Measurements from ENCODE around the gene USP24.

DNA sequence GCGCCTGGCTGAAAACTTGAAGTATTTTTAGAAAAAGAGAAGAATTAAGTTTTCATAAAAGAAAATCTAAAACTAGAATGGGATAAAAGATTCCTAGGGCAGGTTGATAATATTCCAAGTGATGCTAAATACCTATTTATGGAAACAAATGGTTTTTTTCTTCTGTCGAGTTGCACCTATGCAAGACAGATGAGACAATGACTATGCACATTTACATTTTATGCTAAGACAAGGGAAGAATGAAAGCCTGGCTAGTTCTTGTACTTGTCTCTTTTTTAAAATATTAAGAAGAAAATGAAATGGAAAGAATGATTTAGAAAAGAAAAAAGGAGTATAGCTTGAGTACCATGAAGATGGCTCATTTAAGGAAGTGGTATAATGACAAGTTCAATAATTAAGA is 24.4 kb upstream of the USP24 start:
- TF ChIP-seq POLR2A (IDR thresholded peaks at IDR 0.05) (no peak), POLR2AphosphoS5 (IDR thresholded peaks at IDR 0.05; ENCODE audit: insufficient read depth in 1 of 2, low read depth in 1 of 2) (no peak)
- TF ChIP-seq, protein P1, sequence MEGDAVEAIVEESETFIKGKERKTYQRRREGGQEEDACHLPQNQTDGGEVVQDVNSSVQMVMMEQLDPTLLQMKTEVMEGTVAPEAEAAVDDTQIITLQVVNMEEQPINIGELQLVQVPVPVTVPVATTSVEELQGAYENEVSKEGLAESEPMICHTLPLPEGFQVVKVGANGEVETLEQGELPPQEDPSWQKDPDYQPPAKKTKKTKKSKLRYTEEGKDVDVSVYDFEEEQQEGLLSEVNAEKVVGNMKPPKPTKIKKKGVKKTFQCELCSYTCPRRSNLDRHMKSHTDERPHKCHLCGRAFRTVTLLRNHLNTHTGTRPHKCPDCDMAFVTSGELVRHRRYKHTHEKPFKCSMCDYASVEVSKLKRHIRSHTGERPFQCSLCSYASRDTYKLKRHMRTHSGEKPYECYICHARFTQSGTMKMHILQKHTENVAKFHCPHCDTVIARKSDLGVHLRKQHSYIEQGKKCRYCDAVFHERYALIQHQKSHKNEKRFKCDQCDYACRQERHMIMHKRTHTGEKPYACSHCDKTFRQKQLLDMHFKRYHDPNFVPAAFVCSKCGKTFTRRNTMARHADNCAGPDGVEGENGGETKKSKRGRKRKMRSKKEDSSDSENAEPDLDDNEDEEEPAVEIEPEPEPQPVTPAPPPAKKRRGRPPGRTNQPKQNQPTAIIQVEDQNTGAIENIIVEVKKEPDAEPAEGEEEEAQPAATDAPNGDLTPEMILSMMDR (IDR thresholded peaks at IDR 0.05), result no peak
